HUES64 (cell line): Measurements from ENCODE around the gene PDE8A.
"Not testable (repeated sequence)": the region's sequence is repeated elsewhere in the genome, so short reads cannot be mapped to it uniquely, and the experiment has no call there.

Source experiments
- H3K27ac ChIP-seq: 2 replicates; pipeline ENCODE4 v1.7.0; 2013; ENCODE audit warnings: low read depth, low read length, inconsistent platforms
- H3K27me3 ChIP-seq: 2 replicates; pipeline ENCODE4 v1.6.1; 2013; ENCODE audit warnings: mild to moderate bottlenecking, low read length; ENCODE audit not compliant: insufficient read depth
- H3K36me3 ChIP-seq: 2 replicates; pipeline ENCODE4 v1.6.1; 2013; ENCODE audit warnings: mild to moderate bottlenecking, low read length; ENCODE audit not compliant: insufficient read depth
- H3K4me1 ChIP-seq: 2 replicates; pipeline ENCODE4 v1.6.1; 2013; ENCODE audit warnings: mild to moderate bottlenecking, low read length, moderate library complexity; ENCODE audit not compliant: insufficient read depth
- H3K4me3 ChIP-seq: 2 replicates; pipeline ENCODE4 v1.5.1; 2013; ENCODE audit warnings: mild to moderate bottlenecking, low read length, moderate library complexity
- H3K9ac ChIP-seq: 2 replicates; pipeline ENCODE4 v1.6.1; 2013; ENCODE audit warnings: mild to moderate bottlenecking, low read depth, low read length
- H3K9me3 ChIP-seq: 2 replicates; pipeline ENCODE4 v1.6.1; 2013; ENCODE audit warnings: low read depth, low read length; ENCODE audit not compliant: insufficient read depth
- WGBS: fragments of 150-250, 120-280 bp; methylation state at CpG from one replicate; pipeline ENCODE4 v1.1.7; 2013; ENCODE audit warnings: missing lambda C conversion rate; 5-methylcytosine and 5-hydroxymethylcytosine counted together

PDE8A gene

DNA sequence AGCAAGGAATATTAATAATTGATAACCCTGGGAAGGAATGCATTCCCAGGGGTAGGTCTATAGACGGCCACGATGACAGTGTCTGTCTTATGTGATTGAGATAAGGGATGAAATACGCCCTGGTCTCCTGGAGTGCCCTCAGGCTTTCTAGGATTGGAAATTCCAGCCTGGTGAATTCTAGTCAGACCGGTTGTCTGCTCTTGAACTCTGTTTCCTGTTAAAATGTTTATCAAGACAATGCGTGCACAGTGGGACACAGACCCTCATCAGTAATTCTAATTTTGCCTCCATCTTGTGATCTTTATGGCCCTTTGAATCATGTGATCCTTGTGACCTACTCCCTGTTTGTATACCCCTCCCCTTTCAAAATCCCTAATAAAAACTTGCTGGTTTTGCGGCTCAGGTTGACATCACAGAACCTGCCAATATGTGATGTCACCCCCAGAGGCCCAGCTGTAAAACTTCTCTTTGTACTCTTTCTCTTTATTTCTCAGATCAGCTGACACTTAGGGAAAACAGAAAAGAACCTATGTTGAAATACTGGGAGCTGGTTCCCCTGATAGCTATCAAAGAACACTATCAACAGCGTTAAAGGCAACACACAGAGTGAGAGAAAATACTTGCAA, 183.3 kb downstream of the PDE8A start:
- Histone ChIP-seq H3K36me3 (no peaks in the 10 kb centered on the region), H3K27me3 (no peaks in the 10 kb centered on the region; the same call in 1 of the 2 replicates), H3K4me3 (no peak overlapping the region), H3K9ac (no peak overlapping the region), H3K9me3 (peaks cover 8% of the 10 kb centered on the region), H3K4me1 (no peaks in the 10 kb centered on the region), H3K27ac (no peak overlapping the region)
- WGBS, result 89% methylated on average over 7 of the region's 7 CpGs

DNA sequence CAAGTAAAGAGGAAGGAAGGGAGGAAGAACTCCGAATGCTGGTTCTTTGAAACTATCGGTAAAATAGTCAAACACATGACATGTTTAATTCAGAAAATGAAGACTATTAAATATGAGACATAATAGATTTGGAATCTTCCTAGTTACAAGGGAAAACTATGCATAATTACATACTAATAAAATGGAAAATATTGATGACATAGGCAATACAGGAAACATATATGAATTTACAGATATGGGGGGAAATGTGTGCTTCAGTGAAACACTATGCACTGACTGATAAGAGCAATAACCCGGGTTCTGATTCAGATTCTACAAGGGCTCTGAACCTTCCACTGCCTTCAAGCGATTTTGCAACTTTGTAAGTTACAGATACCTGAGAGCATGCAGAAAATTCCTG, 185.9 kb downstream of the PDE8A start:
- 96% methylated on average over 2 of the region's 4 CpGs for whole genome bisulfite sequencing
- H3K27ac ChIP-seq, result no peak overlapping the region
- H3K9ac ChIP-seq, result no peak overlapping the region
- H3K36me3 ChIP-seq, result no peaks in the 10 kb centered on the region
- no peaks in the 10 kb centered on the region for H3K4me1 ChIP-seq
- peaks cover 22% of the 10 kb centered on the region for H3K9me3 ChIP-seq
- H3K27me3 ChIP-seq, result no peaks in the 10 kb centered on the region; the same call in 1 of the 2 replicates
- H3K4me3 ChIP-seq, result no peak overlapping the region

- Histone ChIP-seq H3K36me3 (no peaks in the 10 kb centered on the region), H3K9me3 (peaks cover 22% of the 10 kb centered on the region), H3K4me1 (no peaks in the 10 kb centered on the region), H3K9ac (peak overlapping the region; percentile 40; the same call in 1 of the 2 replicates), H3K4me3 (peak overlapping the region; percentile 65), H3K27ac (no peak overlapping the region), H3K27me3 (no peaks in the 10 kb centered on the region; the same call in 1 of the 2 replicates)
- WGBS, result 15% methylated on average over 17 of the region's 20 CpGs
These were observed 187.1 kb downstream of the PDE8A start for GRCh38 chr15:85168642-85169173.

- Histone ChIP-seq H3K4me3 (no peak overlapping the region), H3K36me3 (no peaks in the 10 kb centered on the region)
- WGBS, result 90% methylated on average over 4 of the region's 4 CpGs
These were observed 190.1 kb downstream of the PDE8A start for GRCh38 chr15:85171736-85172135.

GRCh38 chr15:85172846-85173490, 191.3 kb downstream of the PDE8A start:
- peaks cover 18% of the 10 kb centered on the region for H3K9me3 ChIP-seq
- H3K27me3 ChIP-seq, result no peaks in the 10 kb centered on the region
- H3K4me3 ChIP-seq, result no peak overlapping the region
- H3K36me3 ChIP-seq, result no peaks in the 10 kb centered on the region
- 69% methylated on average over 6 of the region's 6 CpGs for WGBS
- no peak overlapping the region for H3K9ac ChIP-seq
- H3K4me1 ChIP-seq, result no peaks in the 10 kb centered on the region
- H3K27ac ChIP-seq, result no peak overlapping the region

More at GRCh38 chr15:85171736-85172135, 190.1 kb downstream of the PDE8A start:
- Histone ChIP-seq H3K9me3 (peaks cover 18% of the 10 kb centered on the region), H3K4me1 (no peaks in the 10 kb centered on the region), H3K27me3 (no peaks in the 10 kb centered on the region; the same call in 1 of the 2 replicates), H3K9ac (no peak overlapping the region), H3K27ac (no peak overlapping the region)

GRCh38 chr15:85173630-85174029, 192.0 kb downstream of the PDE8A start:
- not testable (repeated sequence) for H3K27ac ChIP-seq, H3K9ac ChIP-seq, H3K36me3 ChIP-seq, H3K4me1 ChIP-seq, H3K4me3 ChIP-seq, H3K27me3 ChIP-seq
- 70% methylated on average over 4 of the region's 5 CpGs for WGBS
- H3K9me3 ChIP-seq, result peaks cover 18% of the 10 kb centered on the region

- Histone ChIP-seq H3K9ac (no peak overlapping the region), H3K4me3 (no peak overlapping the region), H3K4me1 (no peaks in the 10 kb centered on the region), H3K9me3 (peaks cover 18% of the 10 kb centered on the region), H3K27me3 (no peaks in the 10 kb centered on the region), H3K27ac (no peak overlapping the region), H3K36me3 (no peaks in the 10 kb centered on the region)
- WGBS, result 92% methylated on average over 4 of the region's 4 CpGs
These were observed 192.9 kb downstream of the PDE8A start for GRCh38 chr15:85174521-85174920.

DNA sequence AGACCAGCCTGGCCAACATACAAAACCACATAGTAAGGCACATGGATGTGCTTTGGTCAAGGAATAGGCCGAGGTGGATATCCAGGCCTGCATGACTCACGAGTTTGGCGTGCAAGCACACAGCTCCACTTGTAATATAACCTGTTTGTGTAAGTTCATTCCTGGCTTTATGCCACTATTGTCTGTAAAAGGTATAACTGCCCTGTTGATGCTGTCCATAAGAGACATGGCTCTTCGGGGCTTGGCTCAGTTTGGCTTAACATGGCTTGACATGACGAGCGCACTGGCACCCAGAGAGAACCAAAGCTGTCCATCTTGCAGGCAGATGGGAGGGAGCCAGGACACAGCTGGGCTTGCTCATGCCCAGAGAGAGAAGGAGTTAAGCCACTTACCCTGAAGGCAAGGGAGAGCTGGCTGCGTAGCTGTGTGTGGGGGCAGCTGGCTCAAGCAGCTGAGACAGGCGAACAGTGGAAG, 195.4 kb downstream of the PDE8A start:
- not testable (repeated sequence) for H3K27me3 ChIP-seq, H3K36me3 ChIP-seq, H3K27ac ChIP-seq, H3K4me1 ChIP-seq, H3K9me3 ChIP-seq, H3K9ac ChIP-seq, H3K4me3 ChIP-seq
- WGBS, result 92% methylated on average over 8 of the region's 8 CpGs

GRCh38 chr15:85178308-85178707, 196.7 kb downstream of the PDE8A start:
- H3K36me3 ChIP-seq, result no peaks in the 10 kb centered on the region
- WGBS, result 90% methylated on average over 4 of the region's 4 CpGs
- no peak overlapping the region for H3K9ac ChIP-seq
- H3K9me3 ChIP-seq, result no peaks in the 10 kb centered on the region
- no peaks in the 10 kb centered on the region for H3K27me3 ChIP-seq
- H3K4me3 ChIP-seq, result no peak overlapping the region
- H3K4me1 ChIP-seq, result no peaks in the 10 kb centered on the region
- no peak overlapping the region for H3K27ac ChIP-seq

DNA sequence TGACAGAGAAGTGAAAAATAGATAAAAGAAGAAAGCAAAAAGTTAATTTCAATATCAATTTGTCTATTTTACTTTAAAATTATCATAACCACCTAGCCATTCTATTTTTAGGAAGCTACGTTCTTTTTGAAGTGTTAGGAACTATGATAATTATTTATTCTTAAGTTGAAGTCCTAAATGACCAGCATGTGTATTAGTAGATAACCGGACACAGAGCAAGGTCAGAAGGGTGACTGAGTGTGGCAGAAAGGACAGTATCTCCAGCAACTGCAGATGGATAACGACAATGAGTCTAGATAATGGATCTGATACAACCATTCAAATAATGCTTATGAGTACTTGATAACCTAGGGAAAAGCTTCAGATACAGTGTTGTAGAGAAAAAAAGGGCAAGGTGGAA, 198.0 kb downstream of the PDE8A start:
- Histone ChIP-seq H3K4me3 (no peak overlapping the region), H3K27me3 (no peaks in the 10 kb centered on the region), H3K4me1 (no peaks in the 10 kb centered on the region), H3K9ac (no peak overlapping the region), H3K9me3 (no peaks in the 10 kb centered on the region), H3K27ac (no peak overlapping the region), H3K36me3 (no peaks in the 10 kb centered on the region)
- 44% methylated on average over 2 of the region's 3 CpGs for WGBS

- not testable (repeated sequence) for H3K4me1 ChIP-seq, H3K9me3 ChIP-seq, H3K4me3 ChIP-seq, H3K9ac ChIP-seq, H3K36me3 ChIP-seq, H3K27ac ChIP-seq, H3K27me3 ChIP-seq
- 94% methylated on average over 10 of the region's 11 CpGs for WGBS
These were observed 203.7 kb downstream of the PDE8A start for GRCh38 chr15:85185350-85185749.
